ENCODE measurements around the gene NUDT4B.
"Not testable (repeated sequence)": the region's sequence is repeated elsewhere in the genome, so short reads cannot be mapped to it uniquely, and the experiment has no call there.

DNA sequence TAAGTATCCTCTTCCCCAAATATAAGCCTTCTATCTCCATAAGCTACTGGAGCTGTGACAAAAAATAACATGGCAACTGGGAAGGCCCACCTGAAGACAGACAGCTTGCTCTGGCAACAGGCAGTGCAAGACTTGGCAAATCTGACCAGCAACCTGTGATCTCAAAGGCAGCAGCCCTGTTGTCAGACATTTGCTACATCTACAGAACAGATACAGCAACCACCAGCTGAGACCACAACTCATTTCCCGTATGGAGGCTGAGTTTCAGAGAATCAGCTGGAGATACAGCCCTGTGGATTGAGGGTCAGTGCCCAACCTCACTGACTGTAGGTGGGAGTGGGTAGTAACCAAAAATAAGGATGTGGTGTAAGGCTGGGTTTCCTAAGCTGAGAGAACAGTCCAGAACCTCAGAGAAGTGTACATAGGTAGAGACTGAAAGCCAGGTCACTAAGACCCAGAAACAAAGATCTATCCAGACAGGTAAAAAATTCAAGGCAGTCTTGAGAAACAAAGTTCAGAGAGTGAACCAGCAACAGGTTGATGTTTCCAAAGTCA lies 31.5 kb upstream of the NUDT4B start:
- TF ChIP-seq, protein P1, sequence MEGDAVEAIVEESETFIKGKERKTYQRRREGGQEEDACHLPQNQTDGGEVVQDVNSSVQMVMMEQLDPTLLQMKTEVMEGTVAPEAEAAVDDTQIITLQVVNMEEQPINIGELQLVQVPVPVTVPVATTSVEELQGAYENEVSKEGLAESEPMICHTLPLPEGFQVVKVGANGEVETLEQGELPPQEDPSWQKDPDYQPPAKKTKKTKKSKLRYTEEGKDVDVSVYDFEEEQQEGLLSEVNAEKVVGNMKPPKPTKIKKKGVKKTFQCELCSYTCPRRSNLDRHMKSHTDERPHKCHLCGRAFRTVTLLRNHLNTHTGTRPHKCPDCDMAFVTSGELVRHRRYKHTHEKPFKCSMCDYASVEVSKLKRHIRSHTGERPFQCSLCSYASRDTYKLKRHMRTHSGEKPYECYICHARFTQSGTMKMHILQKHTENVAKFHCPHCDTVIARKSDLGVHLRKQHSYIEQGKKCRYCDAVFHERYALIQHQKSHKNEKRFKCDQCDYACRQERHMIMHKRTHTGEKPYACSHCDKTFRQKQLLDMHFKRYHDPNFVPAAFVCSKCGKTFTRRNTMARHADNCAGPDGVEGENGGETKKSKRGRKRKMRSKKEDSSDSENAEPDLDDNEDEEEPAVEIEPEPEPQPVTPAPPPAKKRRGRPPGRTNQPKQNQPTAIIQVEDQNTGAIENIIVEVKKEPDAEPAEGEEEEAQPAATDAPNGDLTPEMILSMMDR (IDR thresholded peaks at IDR 0.05) = not testable (repeated sequence)
- not testable (repeated sequence) for TF ChIP-seq POLR2AphosphoS5, POLR2A, EP300 (IDR thresholded peaks at IDR 0.05)
